ENCODE measurements around the gene MAPK1IP1L. TPM values are rescaled to one million over a fixed set of nuclear protein-coding genes. Genes with fewer than 3 reads are reported as not detected.
A peak's percentile ranks its signal among the peaks of the same experiment; 100 is the strongest.

The MAPK1IP1L gene
- total and polyA plus RNA-seq, 2 of the 13 experiments (the other 11 are each of a cell fraction or from before 2014, with no cell fraction given) = 27.8 to 68.4 TPM

- TF ChIP-seq ZNF577 (CRISPR knock-in tag; IDR thresholded peaks at IDR 0.05; ENCODE audit: borderline replicate concordance, low read depth) (no peak), GMEB2 (CRISPR knock-in tag; IDR thresholded peaks at IDR 0.05; ENCODE audit: low read depth) (peak; percentile 34; the same call in 1 of the 2 replicates), RBAK (CRISPR knock-in tag; IDR thresholded peaks at IDR 0.05) (0 out of 2 replicates have a peak, but pooled peaks have one; percentile 19), SMARCC2 (IDR thresholded peaks at IDR 0.05) (no peak), ZNF891 (CRISPR knock-in tag; IDR thresholded peaks at IDR 0.05) (no peak), POGK (CRISPR knock-in tag; conservative IDR thresholded peaks at IDR 0.05) (peak; percentile 94), ZNF263 (CRISPR knock-in tag; IDR thresholded peaks at IDR 0.05) (peak; percentile 38; the same call in 1 of the 2 replicates), REPIN1 (CRISPR knock-in tag; IDR thresholded peaks at IDR 0.05; ENCODE audit: borderline replicate concordance, low read depth) (peak; percentile 86), ARNTL (CRISPR knock-in tag; IDR thresholded peaks at IDR 0.05) (peak; percentile 58), ZNF614 (CRISPR knock-in tag; IDR thresholded peaks at IDR 0.05; ENCODE audit: borderline replicate concordance) (peak; percentile 89), ZNF335 (CRISPR knock-in tag; IDR thresholded peaks at IDR 0.05) (peak; percentile 70; the same call in 1 of the 2 replicates), BRF2 (CRISPR knock-in tag; IDR thresholded peaks at IDR 0.05) (peak; percentile 84; the same call in 1 of the 2 replicates), BORCS8-MEF2B (CRISPR knock-in tag; IDR thresholded peaks at IDR 0.05) (peak; percentile 80), KLF11 (CRISPR knock-in tag; IDR thresholded peaks at IDR 0.05) (no peak), YY1 (IDR thresholded peaks at IDR 0.05; ENCODE audit: insufficient read depth, insufficient replicate concordance, low read depth, low read length) (peak; percentile 82), MAFF (IDR thresholded peaks at IDR 0.05; ENCODE audit: low read depth, low read length) (no peak), ZMYM4 (CRISPR knock-in tag; IDR thresholded peaks at IDR 0.05) (peak; percentile 97), ZXDC (CRISPR knock-in tag; IDR thresholded peaks at IDR 0.05) (no peak; the same call in 1 of the 2 replicates), ZFP1 (CRISPR knock-in tag; IDR thresholded peaks at IDR 0.05) (no peak; the same call in 1 of the 2 replicates), ZNF652 (CRISPR knock-in tag; IDR thresholded peaks at IDR 0.05; ENCODE audit: borderline replicate concordance, low read depth) (no peak)
Observed at GRCh38 chr14:55051423-55052268, at the start of gene MAPK1IP1L (continued).

Measured in HepG2 (cell line).